ENCODE data around the gene SLC2A10.

- TF ChIP-seq MYC (IDR thresholded peaks at IDR 0.05; ENCODE audit: low read depth, low read length): no peak
- no peak for TF ChIP-seq EZH2 (IDR thresholded peaks at IDR 0.05; ENCODE audit: borderline replicate concordance, low read depth, low read length, severe bottlenecking)
These were observed 36.8 kb upstream of the SLC2A10 start for GRCh38 chr20:46672543-46673148.

All from endothelial cell of umbilical vein (primary cell).